HG02763 (cell line): ENCODE measurements around the gene DYNC1I1.

Experiments
- ATAC-seq: cut with Tn5 transposase; IDR thresholded peaks from one replicate; pipeline ENCODE4 v1.9.1; 2021; ENCODE audit warnings: mild to moderate bottlenecking, moderate library complexity; ENCODE audit not compliant: unreplicated experiment

DYNC1I1 gene

DNA sequence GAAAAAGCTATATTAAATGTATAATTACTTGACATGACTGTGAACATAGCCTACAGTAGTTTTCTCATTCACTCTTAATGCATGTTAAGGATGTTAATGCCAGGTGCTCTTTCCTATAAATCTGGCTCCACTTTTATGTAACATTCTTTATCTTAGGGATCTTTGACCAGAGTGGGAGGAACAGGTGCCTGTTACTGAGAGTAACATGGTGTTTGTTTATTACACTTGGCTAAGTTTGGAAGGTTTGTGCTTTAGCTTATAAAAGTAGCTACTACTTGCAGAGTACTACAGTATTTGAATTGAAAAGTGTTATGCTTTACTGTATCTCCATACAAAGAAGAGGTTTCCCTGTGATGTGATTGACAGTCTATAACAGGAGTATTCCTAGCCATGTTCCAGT is 183.4 kb downstream of the DYNC1I1 start:
- ATAC-seq, result no peak

- no peak for ATAC-seq
Measured at GRCh38 chr7:95957510-95957909, 185.2 kb downstream of the DYNC1I1 start.

GRCh38 chr7:95960706-95961244 is 188.4 kb downstream of the DYNC1I1 start:
- no peak for ATAC-seq

- ATAC-seq, result no peak
Measured at GRCh38 chr7:95963446-95963990, 191.2 kb downstream of the DYNC1I1 start.

DNA sequence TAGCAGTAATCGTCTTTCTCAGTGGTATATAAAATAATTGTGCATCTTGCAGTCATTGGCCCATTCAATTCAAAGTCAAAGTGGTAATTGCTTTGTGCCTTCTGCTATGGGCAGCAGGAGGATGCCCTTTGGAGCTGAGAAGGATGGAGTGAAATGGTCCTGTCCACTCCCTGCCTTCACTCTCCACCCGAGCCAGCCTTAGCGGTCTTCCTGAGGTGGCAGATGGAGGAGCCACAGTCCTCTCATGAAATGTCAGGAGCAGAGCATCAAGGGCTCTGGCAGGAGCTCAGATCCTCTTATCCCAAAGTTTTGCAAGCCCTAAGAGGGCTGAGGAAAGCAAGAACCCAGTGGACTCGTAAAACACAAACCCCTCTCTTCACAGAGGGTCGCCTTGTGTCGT is 199.4 kb downstream of the DYNC1I1 start:
- no peak for ATAC-seq

- no peak for ATAC-seq
Measured at GRCh38 chr7:95972523-95972922, 200.2 kb downstream of the DYNC1I1 start.

- no peak for ATAC-seq
Measured at GRCh38 chr7:95974108-95974507, 201.8 kb downstream of the DYNC1I1 start.

DNA sequence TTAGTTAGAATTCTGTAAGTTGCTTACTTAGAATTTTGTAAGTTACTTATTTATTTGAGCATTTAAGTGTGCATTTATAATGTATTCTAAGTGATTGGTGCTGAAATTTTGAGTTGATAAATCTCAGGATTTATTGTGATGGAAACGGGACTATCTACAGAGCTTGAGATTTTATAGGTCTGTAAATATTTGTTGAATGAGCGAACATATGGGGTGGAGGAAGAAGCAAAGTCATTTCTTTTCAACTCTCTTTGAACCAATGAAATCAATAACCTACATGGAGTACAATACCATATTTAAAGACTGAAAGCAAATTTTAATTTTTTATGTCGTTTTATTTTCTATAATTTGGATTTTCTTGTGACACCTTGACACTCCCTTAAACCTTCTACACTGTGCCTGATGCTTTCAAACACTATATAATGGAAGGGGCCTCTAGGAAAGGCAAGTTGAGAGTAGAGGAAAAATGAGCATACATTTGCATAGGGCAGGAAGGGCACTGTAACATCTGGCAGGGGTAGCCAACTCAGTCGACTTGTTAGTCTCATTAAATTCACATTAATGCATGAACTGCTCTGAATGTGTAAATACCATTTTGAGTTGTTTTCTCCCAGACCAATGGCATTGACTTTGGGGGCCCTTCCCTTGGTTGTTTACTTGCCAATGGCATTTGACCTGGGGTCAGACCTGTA is 204.2 kb downstream of the DYNC1I1 start:
- no peak for ATAC-seq

GRCh38 chr7:95977994-95978393 is 205.6 kb downstream of the DYNC1I1 start:
- ATAC-seq, result no peak

- no peak for ATAC-seq
Measured at GRCh38 chr7:95980167-95980566, 207.8 kb downstream of the DYNC1I1 start.

DNA sequence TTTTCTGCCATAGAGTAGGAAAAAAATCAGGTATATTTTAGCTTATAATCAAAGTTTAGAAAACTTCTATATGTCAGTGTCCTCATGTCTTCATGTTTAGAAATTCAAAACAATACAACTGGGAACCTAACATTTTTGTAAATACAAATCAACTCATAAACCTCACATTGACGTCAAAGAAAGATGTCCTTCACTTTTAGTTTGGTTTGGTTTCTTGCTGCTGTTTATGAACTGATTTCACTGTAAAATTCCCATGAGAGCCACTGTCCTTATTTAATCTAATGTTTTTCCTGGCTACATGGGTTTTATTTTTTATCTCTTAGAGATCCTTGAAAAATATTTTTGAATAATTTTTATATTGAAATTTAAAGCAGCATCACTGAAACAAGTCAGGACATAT is 208.4 kb downstream of the DYNC1I1 start:
- ATAC-seq, result no peak

- ATAC-seq, result no peak
Measured at GRCh38 chr7:95986178-95986764, 213.9 kb downstream of the DYNC1I1 start.

GRCh38 chr7:95989301-95989700 is 216.9 kb downstream of the DYNC1I1 start:
- no peak for ATAC-seq

DNA sequence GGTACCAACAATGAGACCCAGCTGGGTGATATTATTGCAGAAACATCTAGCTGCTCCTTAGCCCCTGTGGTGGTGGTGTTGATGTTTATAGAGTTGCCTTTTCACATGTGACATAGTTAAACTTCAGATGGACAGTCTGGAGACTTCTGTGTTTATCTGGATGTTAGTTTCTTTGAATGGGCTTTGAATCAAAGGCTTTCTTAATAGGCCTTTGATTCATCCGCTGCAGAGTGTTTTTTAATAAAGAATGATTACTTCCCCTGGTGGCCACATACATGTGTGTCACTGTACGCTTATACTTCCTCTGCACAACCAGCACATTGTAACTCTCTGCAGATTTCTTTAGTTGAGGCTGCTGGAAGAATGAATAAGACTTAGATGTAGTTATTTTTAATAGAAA is 221.0 kb downstream of the DYNC1I1 start:
- ATAC-seq, result no peak

GRCh38 chr7:95996174-95996573 is 223.8 kb downstream of the DYNC1I1 start:
- ATAC-seq, result no peak

- no peak for ATAC-seq
Measured at GRCh38 chr7:95996886-95997285, 224.5 kb downstream of the DYNC1I1 start.

- no peak for ATAC-seq
Measured at GRCh38 chr7:95997632-95998031, 225.3 kb downstream of the DYNC1I1 start.

- ATAC-seq, result no peak
Measured at GRCh38 chr7:95999481-95999880, 227.1 kb downstream of the DYNC1I1 start.

DNA sequence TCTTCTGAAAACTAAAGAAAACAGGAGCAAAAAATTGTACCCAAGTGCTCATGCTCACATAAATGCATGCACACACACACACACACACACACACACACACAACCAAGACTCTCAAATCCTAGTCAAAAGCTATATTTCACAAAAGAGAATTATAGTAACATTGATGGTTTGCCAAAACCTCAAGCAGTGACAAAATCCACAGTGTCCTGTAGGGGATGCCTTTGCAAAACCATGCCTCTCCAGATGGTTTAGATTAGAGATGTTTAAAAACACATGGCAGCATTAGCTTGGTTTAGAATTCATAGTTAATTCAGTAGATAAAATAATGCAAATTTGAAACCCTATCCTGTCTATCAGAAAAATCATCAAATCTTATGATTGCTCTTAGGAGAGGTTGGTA is 232.2 kb downstream of the DYNC1I1 start:
- ATAC-seq, result no peak

- ATAC-seq, result no peak
Measured at GRCh38 chr7:96005271-96005670, 232.9 kb downstream of the DYNC1I1 start.

DNA sequence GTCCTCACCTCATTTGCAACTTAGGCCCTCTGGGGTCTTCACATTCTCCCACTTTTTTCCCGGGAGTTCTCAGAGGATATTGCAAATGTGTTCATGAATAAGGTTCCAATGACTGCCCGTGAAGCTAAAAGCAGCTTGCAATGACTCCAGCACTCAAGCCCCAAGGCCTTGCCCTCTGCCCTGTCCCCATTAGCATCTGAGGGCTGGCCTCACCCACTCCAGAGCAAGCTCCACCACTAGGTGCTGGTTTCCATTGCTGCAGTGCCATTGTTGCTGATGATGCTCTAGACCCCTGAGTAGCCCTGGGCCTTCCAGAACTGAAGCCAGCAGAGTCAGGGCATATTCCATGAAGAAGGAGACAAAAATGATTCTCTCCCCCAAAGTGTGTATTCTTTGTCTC is 236.8 kb downstream of the DYNC1I1 start:
- no peak for ATAC-seq

DNA sequence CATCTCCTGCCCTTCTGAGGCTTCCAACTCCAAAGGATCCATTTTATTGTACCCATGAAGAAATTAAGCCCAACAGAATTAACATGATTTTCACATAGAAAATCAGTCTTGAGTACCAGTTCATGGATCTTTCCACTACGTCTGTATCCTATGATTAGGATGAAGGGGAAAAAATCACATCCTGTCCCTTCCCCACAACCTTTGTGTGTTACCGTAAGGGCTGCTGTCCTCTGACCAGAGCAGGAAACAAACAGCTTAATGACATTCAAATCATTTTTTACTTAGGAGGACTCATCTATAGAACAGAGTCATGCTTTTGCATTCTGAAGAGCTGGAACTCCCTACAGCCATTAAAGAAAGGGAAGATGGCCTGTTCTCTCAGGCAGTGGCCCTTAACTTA is 241.5 kb downstream of the DYNC1I1 start:
- no peak for ATAC-seq
